ACC112 (cell line): ENCODE measurements around the gene GRID2.
A peak's percentile ranks its signal among the peaks of the same experiment; 100 is the strongest.

ENCODE experiments used
- H2AFZ ChIP-seq: fragments of 200-600 bp; sonication (generic); one replicate; pipeline ENCODE4 v1.6.0; 2017; ENCODE audit warnings: antibody characterized with exemption, low read length; ENCODE audit not compliant: unreplicated experiment
- H3K27ac ChIP-seq: fragments of 200-600 bp; sonication (generic); 2 replicates; pipeline ENCODE4 v1.5.1; 2014; ENCODE audit warnings: low read depth, mild to moderate bottlenecking, antibody characterized with exemption, low read length, moderate library complexity
- H3K27me3 ChIP-seq: fragments of 200-600 bp; sonication (generic); 2 replicates; pipeline ENCODE4 v1.6.1; 2014; ENCODE audit warnings: mild to moderate bottlenecking, antibody characterized with exemption, low read length, moderate library complexity, mixed read lengths; ENCODE audit not compliant: insufficient read depth
- H3K36me3 ChIP-seq: fragments of 200-600 bp; sonication (generic); 2 replicates; pipeline ENCODE4 v1.6.1; 2016; ENCODE audit warnings: mild to moderate bottlenecking, antibody characterized with exemption, low read length, moderate library complexity, mixed read lengths; ENCODE audit not compliant: insufficient read depth
- H3K4me1 ChIP-seq: fragments of 200-600 bp; sonication (generic); one replicate; pipeline ENCODE4 v1.6.1; 2016; ENCODE audit warnings: low read length, mixed read lengths; ENCODE audit not compliant: insufficient read depth, unreplicated experiment, control insufficient read depth
- H3K4me3 ChIP-seq: fragments of 200-600 bp; sonication (generic); 2 replicates; pipeline ENCODE4 v1.5.1; 2014; ENCODE audit warnings: mild to moderate bottlenecking, low read depth, low read length
- H3K79me2 ChIP-seq: fragments of 200-600 bp; sonication (generic); one replicate; pipeline ENCODE4 v1.6.0; 2016; ENCODE audit warnings: low read length; ENCODE audit not compliant: control insufficient read depth, unreplicated experiment, insufficient read depth

The GRID2 gene

DNA sequence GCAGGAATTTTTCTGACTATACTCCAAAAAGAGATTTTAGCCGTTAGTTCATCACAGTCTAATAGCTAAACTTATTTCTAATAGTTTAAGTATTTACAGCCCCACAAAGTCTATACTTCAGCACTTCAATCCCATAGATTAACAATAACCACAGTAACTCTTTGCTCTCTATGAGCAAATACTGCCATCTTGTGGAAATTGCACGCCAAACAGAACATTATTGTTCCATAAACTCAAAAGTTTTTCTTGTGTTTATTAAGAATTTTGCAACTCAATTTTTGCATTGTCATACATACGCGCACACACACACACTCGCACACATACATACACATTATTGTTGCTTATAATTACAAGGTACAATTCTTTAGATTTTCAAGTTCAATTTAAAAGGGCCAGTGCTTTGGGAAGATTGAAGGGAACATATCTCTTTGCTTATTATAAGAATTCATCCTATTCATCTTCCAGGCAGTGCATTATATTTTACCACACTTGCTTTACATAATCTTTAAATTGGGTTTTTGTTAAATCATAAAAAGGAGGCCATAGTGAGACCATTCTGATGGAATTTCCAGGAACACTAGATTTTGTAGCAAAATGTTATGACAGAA lies 1461.0 kb downstream of the GRID2 start:
- H3K4me1 ChIP-seq, result no peaks in the 10 kb centered on the region
- H3K4me3 ChIP-seq, result no peak overlapping the region
- H3K27me3 ChIP-seq, result peaks cover 19% of the 10 kb centered on the region
- H3K27ac ChIP-seq, result no peak overlapping the region
- no peak overlapping the region for H2AFZ ChIP-seq
- H3K79me2 ChIP-seq, result no peaks in the 10 kb centered on the region
- no peaks in the 10 kb centered on the region for H3K36me3 ChIP-seq

DNA sequence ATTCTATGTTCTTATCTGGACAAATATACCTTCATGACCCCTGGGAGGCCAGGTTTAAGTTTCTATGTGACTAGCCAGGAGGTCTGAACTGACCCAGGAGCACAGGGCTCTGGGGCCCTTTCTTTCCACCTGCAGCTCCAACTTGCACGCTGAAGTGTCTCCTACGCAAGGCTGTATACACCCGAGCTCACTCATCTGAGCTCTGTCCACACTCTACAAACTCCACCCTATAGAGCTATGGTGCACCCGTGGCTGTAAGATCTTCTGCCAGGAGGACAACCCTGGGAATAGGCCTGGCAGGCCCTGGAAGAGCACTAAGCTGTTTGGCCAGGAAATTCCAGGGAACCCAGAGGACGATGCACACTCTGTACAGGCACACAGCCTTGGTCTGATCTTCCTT lies 1464.2 kb downstream of the GRID2 start:
- no peaks in the 10 kb centered on the region for H3K79me2 ChIP-seq
- no peak overlapping the region for H3K27ac ChIP-seq
- peaks cover 19% of the 10 kb centered on the region for H3K27me3 ChIP-seq
- H2AFZ ChIP-seq, result no peak overlapping the region
- no peaks in the 10 kb centered on the region for H3K36me3 ChIP-seq
- H3K4me3 ChIP-seq, result no peak overlapping the region
- no peaks in the 10 kb centered on the region for H3K4me1 ChIP-seq

DNA sequence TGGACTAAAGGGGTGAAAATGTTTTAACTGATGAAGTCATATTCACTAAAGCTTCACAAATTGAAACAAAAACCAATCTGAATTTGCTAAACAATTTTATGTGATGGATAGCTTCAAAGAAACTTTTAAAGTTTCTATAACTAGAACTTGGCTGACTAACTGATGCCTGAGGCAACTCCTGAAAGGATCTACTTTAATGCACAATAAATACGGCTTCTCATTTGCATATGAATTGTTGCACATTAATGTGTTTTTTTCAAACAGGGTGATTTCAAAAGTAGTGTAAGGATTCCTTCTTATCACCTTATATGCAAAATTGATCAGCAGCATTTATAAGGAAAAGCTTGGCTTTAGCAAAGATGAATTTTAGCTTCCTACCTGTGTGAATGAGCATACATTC lies 1466.4 kb downstream of the GRID2 start:
- no peaks in the 10 kb centered on the region for H3K4me1 ChIP-seq
- no peak overlapping the region for H3K4me3 ChIP-seq

DNA sequence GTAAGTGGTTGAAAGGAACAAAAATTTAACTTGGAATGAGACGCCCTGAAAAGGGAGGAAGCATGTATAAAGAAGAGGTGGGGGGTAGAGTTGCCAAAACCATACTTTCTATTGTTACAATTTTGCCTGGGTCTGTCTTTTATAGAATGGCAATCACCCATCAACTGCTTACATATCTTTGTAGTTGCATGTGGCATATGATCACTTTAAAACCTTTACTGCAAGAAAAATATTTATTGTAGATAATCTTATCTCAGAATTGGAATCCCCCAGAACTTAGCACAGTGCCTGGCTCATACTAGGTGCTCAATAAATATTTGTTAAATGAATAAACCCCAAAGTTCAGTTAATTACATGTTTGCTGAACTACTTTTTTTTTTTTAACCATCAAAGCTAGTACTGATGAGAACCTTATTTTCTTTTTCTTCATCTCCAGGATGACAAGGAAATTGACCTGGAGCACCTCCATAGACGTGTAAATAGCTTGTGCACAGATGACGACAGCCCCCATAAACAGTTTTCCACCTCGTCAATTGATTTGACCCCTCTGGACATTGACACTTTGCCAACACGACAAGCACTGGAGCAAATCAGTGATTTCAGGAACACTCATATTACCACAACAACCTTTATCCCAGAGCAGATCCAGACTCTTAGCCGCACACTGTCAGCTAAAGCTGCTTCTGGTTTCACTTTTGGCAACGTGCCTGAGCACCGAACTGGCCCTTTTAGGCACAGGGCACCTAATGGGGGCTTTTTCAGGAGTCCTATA lies 1468.1 kb downstream of the GRID2 start:
- H3K4me1 ChIP-seq, result no peaks in the 10 kb centered on the region
- H3K79me2 ChIP-seq, result no peaks in the 10 kb centered on the region
- H3K36me3 ChIP-seq, result no peaks in the 10 kb centered on the region
- H3K27ac ChIP-seq, result no peak overlapping the region
- no peak overlapping the region for H2AFZ ChIP-seq
- peaks cover 7% of the 10 kb centered on the region for H3K27me3 ChIP-seq
- peak overlapping the region; percentile 38; the same call in 1 of the 2 replicates for H3K4me3 ChIP-seq

More for the DNA sequence above, 1466.4 kb downstream of the GRID2 start:
- H3K36me3 ChIP-seq, result no peaks in the 10 kb centered on the region
- H3K79me2 ChIP-seq, result no peaks in the 10 kb centered on the region
- H3K27ac ChIP-seq, result no peak overlapping the region
- H3K27me3 ChIP-seq, result peaks cover 9% of the 10 kb centered on the region
- H2AFZ ChIP-seq, result no peak overlapping the region

DNA sequence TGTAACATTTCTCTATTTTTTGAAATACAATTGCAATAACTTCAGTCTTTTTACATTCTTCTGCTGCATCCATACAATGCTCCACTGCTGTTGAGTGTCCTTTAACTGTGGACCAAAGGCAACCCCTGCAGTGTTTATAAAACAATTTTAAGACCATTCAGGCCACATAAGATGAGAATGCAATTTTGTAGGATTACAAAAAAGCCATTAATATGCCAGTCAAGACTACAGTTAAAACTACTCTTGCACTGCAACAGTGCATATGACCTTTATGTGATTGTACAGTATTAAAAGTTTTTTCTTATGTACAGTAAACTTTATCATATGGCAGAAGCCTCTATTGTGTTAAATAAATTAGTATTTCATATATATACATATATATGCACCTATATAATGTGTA lies 1469.1 kb downstream of the GRID2 start:
- Histone ChIP-seq H3K27me3 (peaks cover 5% of the 10 kb centered on the region; the same call in 1 of the 2 replicates), H2AFZ (no peak overlapping the region), H3K79me2 (no peaks in the 10 kb centered on the region), H3K36me3 (no peaks in the 10 kb centered on the region), H3K27ac (no peak overlapping the region), H3K4me3 (no peak overlapping the region), H3K4me1 (no peaks in the 10 kb centered on the region)

DNA sequence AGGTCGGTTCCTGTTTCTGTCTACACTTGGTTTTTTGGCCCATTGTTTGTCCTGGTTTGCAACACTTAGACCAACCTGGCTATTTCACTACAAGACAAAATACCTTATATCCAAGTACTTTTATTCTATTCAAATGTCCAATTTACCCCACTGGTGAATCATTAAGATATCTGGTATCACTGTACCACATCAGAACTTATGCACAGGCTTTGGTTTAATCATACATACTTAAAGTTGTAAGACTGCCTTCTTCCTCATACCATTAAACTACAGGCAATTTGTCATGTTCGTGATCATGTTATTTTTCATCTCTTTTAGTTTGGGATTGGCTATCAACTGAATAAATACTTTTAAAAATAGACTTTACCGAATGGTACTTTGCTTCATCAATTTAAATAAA lies 1471.8 kb downstream of the GRID2 start:
- Histone ChIP-seq H2AFZ (no peak overlapping the region), H3K4me3 (no peak overlapping the region), H3K27ac (no peak overlapping the region), H3K4me1 (no peaks in the 10 kb centered on the region), H3K36me3 (no peaks in the 10 kb centered on the region), H3K79me2 (no peaks in the 10 kb centered on the region), H3K27me3 (no peaks in the 10 kb centered on the region)

DNA sequence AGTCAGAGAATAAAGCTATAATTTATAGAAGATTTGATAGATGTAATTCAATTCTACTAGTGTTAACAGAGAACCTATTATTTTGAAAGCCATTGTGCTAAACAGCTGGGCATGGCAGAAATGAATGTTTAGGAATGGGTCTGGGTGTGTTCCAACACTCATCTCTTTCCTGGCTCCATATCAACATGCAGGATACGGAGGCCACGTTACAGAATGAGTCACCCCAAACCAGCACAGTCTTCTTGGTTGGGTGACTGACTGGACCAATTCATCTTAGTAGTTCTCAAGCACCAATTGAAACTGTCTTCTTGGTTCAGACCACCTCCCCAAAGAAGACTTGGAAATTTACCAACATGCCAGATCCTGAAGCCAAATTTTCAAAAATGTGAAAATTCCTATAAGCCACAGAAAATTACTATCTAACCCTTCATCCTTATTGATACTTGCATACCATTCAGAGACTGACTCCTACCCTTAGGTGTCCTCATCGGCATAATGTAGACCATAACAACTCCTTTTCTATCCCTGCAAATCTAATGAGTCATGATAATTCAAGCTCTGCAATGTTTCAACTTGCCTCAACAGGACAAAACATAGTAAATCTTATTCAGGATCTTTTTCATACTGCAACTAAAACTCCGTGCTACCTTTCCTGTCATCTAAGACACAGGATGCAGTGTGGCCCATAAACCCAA lies 1472.8 kb downstream of the GRID2 start:
- H3K27ac ChIP-seq, result no peak overlapping the region
- no peaks in the 10 kb centered on the region for H3K36me3 ChIP-seq
- no peaks in the 10 kb centered on the region for H3K79me2 ChIP-seq
- no peaks in the 10 kb centered on the region for H3K4me1 ChIP-seq
- no peak overlapping the region for H3K4me3 ChIP-seq
- no peak overlapping the region for H2AFZ ChIP-seq
- no peaks in the 10 kb centered on the region for H3K27me3 ChIP-seq

DNA sequence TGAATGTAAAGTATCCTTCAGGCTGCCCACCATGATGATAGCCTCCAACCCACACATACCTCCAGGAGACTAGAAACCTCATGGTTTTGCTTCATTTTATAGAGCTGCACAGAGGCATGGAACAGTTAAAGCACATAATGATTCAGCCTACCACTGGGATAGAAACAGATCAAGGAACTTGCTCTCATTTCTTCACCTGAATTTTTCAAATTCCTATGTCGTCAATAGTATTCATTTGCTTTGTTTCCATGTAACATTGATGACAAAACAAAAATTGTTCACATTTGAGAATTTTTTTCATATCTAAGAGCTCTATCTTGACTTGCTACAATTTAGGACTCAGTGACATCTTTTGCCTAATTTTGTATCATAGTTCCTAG lies 1473.3 kb downstream of the GRID2 start:
- no peak overlapping the region for H3K27ac ChIP-seq
- no peaks in the 10 kb centered on the region for H3K79me2 ChIP-seq
- no peaks in the 10 kb centered on the region for H3K27me3 ChIP-seq
- H3K36me3 ChIP-seq, result no peaks in the 10 kb centered on the region
- H2AFZ ChIP-seq, result no peak overlapping the region
- no peaks in the 10 kb centered on the region for H3K4me1 ChIP-seq
- no peak overlapping the region for H3K4me3 ChIP-seq

DNA sequence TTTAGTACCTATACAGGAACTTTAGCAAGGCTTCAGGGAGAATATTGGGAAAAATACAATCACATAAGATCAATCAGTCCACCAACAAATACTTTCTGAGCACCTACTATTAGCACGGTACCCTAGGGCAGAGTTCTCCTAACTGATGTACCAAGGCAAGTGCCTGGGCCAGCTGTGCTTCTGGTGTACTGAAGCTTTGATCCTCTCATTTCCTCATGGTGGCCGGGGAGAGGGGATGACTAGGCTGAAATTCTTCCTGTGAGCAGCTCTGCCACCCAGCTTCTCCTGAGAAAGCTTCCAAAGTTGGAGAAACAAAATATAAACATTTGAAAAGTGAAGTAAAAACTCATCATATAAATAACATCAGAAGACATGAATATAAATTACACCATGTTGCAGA lies 1475.5 kb downstream of the GRID2 start:
- Histone ChIP-seq H3K4me1 (no peaks in the 10 kb centered on the region), H3K4me3 (no peak overlapping the region), H2AFZ (no peak overlapping the region), H3K79me2 (no peaks in the 10 kb centered on the region), H3K27ac (no peak overlapping the region), H3K27me3 (0 out of 2 replicates have a peak, but pooled peaks cover 2% of the 10 kb centered on the region), H3K36me3 (no peaks in the 10 kb centered on the region)

DNA sequence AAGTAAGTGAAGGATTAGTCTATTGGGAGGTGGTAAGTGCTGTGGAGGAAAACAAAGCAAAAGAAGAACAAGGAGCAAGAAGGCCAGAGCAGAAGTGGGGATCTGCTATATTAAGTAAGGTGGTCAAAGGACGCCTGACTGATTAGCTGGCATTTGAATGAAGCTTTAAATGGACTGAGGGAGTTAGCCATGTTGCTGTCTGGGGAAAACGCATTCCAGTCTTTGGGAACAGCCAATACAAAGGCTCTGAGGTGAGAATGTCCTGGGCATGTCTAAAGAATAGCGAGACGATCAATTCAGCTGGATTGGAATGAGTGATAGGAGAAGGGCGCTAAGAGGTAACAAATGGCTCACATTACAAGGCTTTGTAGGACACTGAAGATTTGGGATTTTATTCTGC lies 1476.3 kb downstream of the GRID2 start:
- no peaks in the 10 kb centered on the region for H3K36me3 ChIP-seq
- no peak overlapping the region for H3K4me3 ChIP-seq

More for the DNA sequence above, 1476.3 kb downstream of the GRID2 start:
- H3K79me2 ChIP-seq, result no peaks in the 10 kb centered on the region
- 0 out of 2 replicates have a peak, but pooled peaks cover 2% of the 10 kb centered on the region for H3K27me3 ChIP-seq
- no peak overlapping the region for H2AFZ ChIP-seq
- no peak overlapping the region for H3K27ac ChIP-seq
- no peaks in the 10 kb centered on the region for H3K4me1 ChIP-seq
